SK-N-MC (cell line): ENCODE measurements around the gene LLCFC1.

ENCODE experiments used
- EZH2 ChIP-seq: fragments of 200-600 bp; sonication (generic); IDR thresholded peaks from one replicate; pipeline ENCODE4 v1.6.1; 2017; ENCODE audit warnings: antibody characterized with exemption
- FOXP2 ChIP-seq: optimal IDR thresholded peaks from 2 replicates; pipeline ENCODE3; 2011; ENCODE audit warnings: mild to moderate bottlenecking, moderate library complexity; ENCODE audit not compliant: insufficient read depth; ENCODE audit errors: extremely low read length, control extremely low read depth
- POLR2AphosphoS5 ChIP-seq: IDR thresholded peaks from 2 replicates; pipeline ENCODE4 v1.6.1; 2012; ENCODE audit warnings: mild to moderate bottlenecking, low read depth, low read length, borderline replicate concordance

DNA sequence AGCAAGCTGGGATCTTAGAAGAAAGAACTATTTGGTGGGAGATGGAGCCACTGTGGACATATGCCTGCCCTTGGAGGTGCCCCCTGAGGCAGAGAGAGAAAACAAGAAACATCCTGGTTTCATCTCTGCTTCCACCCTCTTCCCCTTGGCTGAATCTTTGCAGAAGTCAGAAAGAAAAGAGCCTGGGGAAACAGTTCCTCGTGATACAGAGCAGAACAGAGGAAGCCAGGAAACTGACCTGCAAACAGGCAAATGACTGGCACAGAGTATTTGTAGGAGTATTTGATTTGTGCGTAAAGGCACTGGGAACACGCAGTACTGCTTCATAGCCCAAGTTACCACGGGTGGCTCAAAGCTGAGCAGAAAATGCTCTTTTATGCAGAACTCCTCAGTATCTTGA lies 29.9 kb downstream of the LLCFC1 start:
- TF ChIP-seq EZH2 (no peak), POLR2AphosphoS5 (no peak), FOXP2 (no peak)
